Lower leg skin (tissue), 3 donors: ENCODE measurements around the gene CYREN.

Experiments
- POLR2A ChIP-seq, 2 donors: fragments of 450-650 bp; IDR thresholded peaks; one replicate each; pipeline ENCODE4 v1.6.1; 2016 to 2017; ENCODE audit warnings: antibody characterized with exemption in 2 of 2, mild to moderate bottlenecking in 1 of 2, moderate library complexity in 1 of 2
- TF ChIP-seq, protein P1 (sequence below), 3 donors: fragments of 450-650 bp; IDR thresholded peaks; one replicate each; pipeline ENCODE4 v1.5.1; 2016; ENCODE audit warnings: antibody characterized with exemption in 3 of 3, mild to moderate bottlenecking in 3 of 3, moderate library complexity in 2 of 3

DNA sequence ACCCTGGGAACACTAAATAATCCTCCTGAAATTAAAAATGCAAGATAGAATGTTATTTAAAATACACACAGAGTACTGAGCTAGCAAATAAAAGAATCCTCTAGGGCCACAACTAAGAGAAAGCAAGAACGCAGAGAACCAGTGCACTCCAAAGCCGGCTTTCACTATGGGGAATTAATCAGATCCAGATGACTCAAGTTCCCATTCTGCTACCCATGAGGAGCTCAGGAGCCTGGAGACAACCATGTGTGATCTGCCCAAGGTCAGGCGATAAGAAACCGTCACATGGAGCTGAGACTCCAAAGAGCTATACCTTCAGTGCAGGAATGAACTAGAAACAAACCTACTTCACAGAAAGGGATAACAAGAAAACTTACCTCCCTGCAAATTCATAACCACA lies 19.5 kb upstream of the CYREN start:
- no peak for TF ChIP-seq POLR2A (IDR thresholded peaks at IDR 0.05)
- TF ChIP-seq, protein P1, sequence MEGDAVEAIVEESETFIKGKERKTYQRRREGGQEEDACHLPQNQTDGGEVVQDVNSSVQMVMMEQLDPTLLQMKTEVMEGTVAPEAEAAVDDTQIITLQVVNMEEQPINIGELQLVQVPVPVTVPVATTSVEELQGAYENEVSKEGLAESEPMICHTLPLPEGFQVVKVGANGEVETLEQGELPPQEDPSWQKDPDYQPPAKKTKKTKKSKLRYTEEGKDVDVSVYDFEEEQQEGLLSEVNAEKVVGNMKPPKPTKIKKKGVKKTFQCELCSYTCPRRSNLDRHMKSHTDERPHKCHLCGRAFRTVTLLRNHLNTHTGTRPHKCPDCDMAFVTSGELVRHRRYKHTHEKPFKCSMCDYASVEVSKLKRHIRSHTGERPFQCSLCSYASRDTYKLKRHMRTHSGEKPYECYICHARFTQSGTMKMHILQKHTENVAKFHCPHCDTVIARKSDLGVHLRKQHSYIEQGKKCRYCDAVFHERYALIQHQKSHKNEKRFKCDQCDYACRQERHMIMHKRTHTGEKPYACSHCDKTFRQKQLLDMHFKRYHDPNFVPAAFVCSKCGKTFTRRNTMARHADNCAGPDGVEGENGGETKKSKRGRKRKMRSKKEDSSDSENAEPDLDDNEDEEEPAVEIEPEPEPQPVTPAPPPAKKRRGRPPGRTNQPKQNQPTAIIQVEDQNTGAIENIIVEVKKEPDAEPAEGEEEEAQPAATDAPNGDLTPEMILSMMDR (IDR thresholded peaks at IDR 0.05) = no peak
